ENCODE data around the gene EPS8L3. TPM values are rescaled to one million over a fixed set of nuclear protein-coding genes. Genes with fewer than 3 reads are reported as not detected.
A peak's percentile ranks its signal among the peaks of the same experiment; 100 is the strongest.

EPS8L3 gene
- total RNA-seq, 1 experiment from 2014 or later, result not detected

GRCh38 chr1:109790329-109790728, 26.6 kb upstream of the EPS8L3 start:
- H3K4me1 ChIP-seq (ENCODE audit: control insufficient read depth, insufficient read depth, low read length), result peaks cover 88% of the 10 kb centered on the region
- intact Hi-C loops (cut with micrococcal nuclease; ENCODE audit: unreplicated experiment), result loop anchor here (5.0 kb wide), 1 partner anchor 122 kb away; the partner anchor contains the start of gene CSF1
- no peak for DNase-seq (ENCODE audit: low read depth, low spot score)
- no peak for ATAC-seq
- H3K4me3 ChIP-seq (ENCODE audit: low read depth in 2 of 2, low read length in 2 of 2), result no peak overlapping the region
- TF ChIP-seq REST (IDR thresholded peaks at IDR 0.05; ENCODE audit: insufficient read depth in 1 of 2, low read depth in 2 of 2, low read length in 1 of 2) (no peak), TCF7L2 (IDR thresholded peaks at IDR 0.05; ENCODE audit: low read depth, low read length) (no peak), SIN3A (IDR thresholded peaks at IDR 0.05; ENCODE audit: borderline replicate concordance, insufficient read depth, low read depth, low read length) (no peak), POLR2AphosphoS5 (IDR thresholded peaks at IDR 0.05; ENCODE audit: low read depth, low read length) (no peak), CTCF (IDR thresholded peaks at IDR 0.05) (no peak)
- no peaks in the 10 kb centered on the region for H3K9me3 ChIP-seq (ENCODE audit: control insufficient read depth, insufficient read depth, low read depth, low read length)
- no peaks in the 10 kb centered on the region for H3K27me3 ChIP-seq (ENCODE audit: control insufficient read depth, insufficient read depth, low read length)
- H3K27ac ChIP-seq (ENCODE audit: low read length), result peak overlapping the region; percentile 93
- CTCF ChIA-PET, result interaction anchor here (0.6 to 2.8 kb wide), 3 partner anchors 13 to 194 kb away, joined by 4 to 19 read pairs (median 7); partner anchors contain the start of gene AHCYL1
- no peaks in the 10 kb centered on the region for H3K36me3 ChIP-seq (ENCODE audit: control insufficient read depth, insufficient read depth, low read length)
- no TSS peak for BruUV-seq (replicated peaks)
- POLR2A ChIA-PET, result no interaction called here
- in situ Hi-C loops (cut with HindIII; ENCODE audit: low pct_unique_long_range_greater_than_20kb, low sequenced_read_pairs), result no loop called here

- no peak for DNase-seq (ENCODE audit: low read depth, low spot score)
- Histone ChIP-seq H3K4me1 (ENCODE audit: control insufficient read depth, insufficient read depth, low read length) (peaks cover 88% of the 10 kb centered on the region), H3K4me3 (ENCODE audit: low read depth in 2 of 2, low read length in 2 of 2) (no peak overlapping the region), H3K27me3 (ENCODE audit: control insufficient read depth, insufficient read depth, low read length) (no peaks in the 10 kb centered on the region), H3K36me3 (ENCODE audit: control insufficient read depth, insufficient read depth, low read length) (no peaks in the 10 kb centered on the region), H3K27ac (ENCODE audit: low read length) (peak overlapping the region; percentile 93), H3K9me3 (ENCODE audit: control insufficient read depth, insufficient read depth, low read depth, low read length) (no peaks in the 10 kb centered on the region)
- TF ChIP-seq REST (IDR thresholded peaks at IDR 0.05; ENCODE audit: insufficient read depth in 1 of 2, low read depth in 2 of 2, low read length in 1 of 2) (no peak), CTCF (IDR thresholded peaks at IDR 0.05) (no peak), TCF7L2 (IDR thresholded peaks at IDR 0.05; ENCODE audit: low read depth, low read length) (no peak), SIN3A (IDR thresholded peaks at IDR 0.05; ENCODE audit: borderline replicate concordance, insufficient read depth, low read depth, low read length) (no peak), POLR2AphosphoS5 (IDR thresholded peaks at IDR 0.05; ENCODE audit: low read depth, low read length) (no peak)
- no TSS peak for BruUV-seq (replicated peaks)
- in situ Hi-C loops (cut with HindIII; ENCODE audit: low pct_unique_long_range_greater_than_20kb, low sequenced_read_pairs) (no loop called here), intact Hi-C loops (cut with micrococcal nuclease; ENCODE audit: unreplicated experiment) (loop anchor here (5.0 kb wide), 1 partner anchor 123 kb away; the partner anchor contains the start of gene CSF1)
- no peak for ATAC-seq
- CTCF ChIA-PET, result interaction anchor here (0.6 to 0.7 kb wide), 5 partner anchors 13 to 190 kb away, joined by 3 to 5 read pairs (median 3); no protein-coding TSS in a partner anchor
- POLR2A ChIA-PET, result no interaction called here
Measured at GRCh38 chr1:109789551-109790180, 25.9 kb upstream of the EPS8L3 start.
